PFSK-1 (cell line): ENCODE data around the gene CELF4.

ENCODE experiments used
- FOXP2 ChIP-seq: optimal IDR thresholded peaks from 2 replicates; pipeline ENCODE3; 2011; ENCODE audit warnings: borderline replicate concordance, control low read depth, inconsistent platforms; ENCODE audit not compliant: insufficient read depth; ENCODE audit errors: extremely low read length, extremely low read depth
- POLR2AphosphoS5 ChIP-seq: IDR thresholded peaks from 2 replicates; pipeline ENCODE4 v1.6.1; 2012; ENCODE audit warnings: low read depth, mild to moderate bottlenecking, control low read depth, low read length, moderate library complexity
- REST ChIP-seq, 2 experiments: IDR thresholded peaks; 2 replicates each; pipeline versions ENCODE4 v1.6.1 to v1.8.0; 2011 to 2012; ENCODE audit warnings: low read depth in 2 of 2, low read length in 2 of 2, control low read depth in 1 of 2, inconsistent platforms in 1 of 2, mild to moderate bottlenecking in 1 of 2, moderate library complexity in 1 of 2; ENCODE audit not compliant: insufficient read depth in 1 of 2
- SIN3A ChIP-seq: IDR thresholded peaks from 2 replicates; pipeline ENCODE4 v1.6.1; 2012; ENCODE audit warnings: mild to moderate bottlenecking, low read length, moderate library complexity, borderline replicate concordance; ENCODE audit not compliant: insufficient read depth
- TAF1 ChIP-seq: IDR thresholded peaks from 2 replicates; pipeline ENCODE4 v1.6.1; 2012; ENCODE audit warnings: low read length, control low read depth, borderline replicate concordance; ENCODE audit not compliant: insufficient read depth

CELF4 gene

GRCh38 chr18:37539236-37539635 lies 26.4 kb downstream of the CELF4 start:
- TF ChIP-seq REST (IDR thresholded peaks at IDR 0.05; ENCODE audit: insufficient read depth in 1 of 2, low read depth in 2 of 2, low read length in 2 of 2) = no peak

GRCh38 chr18:37538526-37539205 lies 26.9 kb downstream of the CELF4 start:
- TF ChIP-seq SIN3A (no peak), FOXP2 (no peak), TAF1 (no peak), REST (IDR thresholded peaks at IDR 0.05; ENCODE audit: insufficient read depth in 1 of 2, low read depth in 2 of 2, low read length in 2 of 2) (no peak), POLR2AphosphoS5 (no peak)

GRCh38 chr18:37537868-37538525 lies 27.6 kb downstream of the CELF4 start:
- TF ChIP-seq SIN3A = no peak
- no peak for TF ChIP-seq TAF1
- no peak for TF ChIP-seq POLR2AphosphoS5
- TF ChIP-seq REST (IDR thresholded peaks at IDR 0.05; ENCODE audit: insufficient read depth in 1 of 2, low read depth in 2 of 2, low read length in 2 of 2) = no peak
- TF ChIP-seq FOXP2 = no peak

GRCh38 chr18:37536656-37537055 lies 28.9 kb downstream of the CELF4 start:
- TF ChIP-seq REST (IDR thresholded peaks at IDR 0.05; ENCODE audit: insufficient read depth in 1 of 2, low read depth in 2 of 2, low read length in 2 of 2) (no peak), POLR2AphosphoS5 (no peak), TAF1 (no peak), SIN3A (no peak), FOXP2 (no peak)
